ENCODE data around the gene PANK4.

- TF ChIP-seq CTCF (conservative IDR thresholded peaks at IDR 0.05), result no peak
- TF ChIP-seq EZH2 (IDR thresholded peaks at IDR 0.05; ENCODE audit: low read depth), result no peak
Observed at GRCh38 chr1:2471159-2471471, 55.3 kb downstream of the PANK4 start.
